HepG2 (cell line): ENCODE measurements around the gene BGN.

Source experiments
- CENPT ChIP-seq: sonication (generic); formaldehyde crosslinking; IDR thresholded peaks from 2 replicates; pipeline ENCODE4 v1.8.0; 2022; ENCODE audit warnings: low read depth, mild to moderate bottlenecking, moderate library complexity, missing genetic modification reagents
- ISL2 ChIP-seq: sonication (generic); formaldehyde crosslinking; IDR thresholded peaks from 2 replicates; pipeline ENCODE4 v1.5.0; 2020; ENCODE audit warnings: missing genetic modification reagents
- KMT2A ChIP-seq: sonication (generic); formaldehyde crosslinking; IDR thresholded peaks from 2 replicates; pipeline ENCODE4 v1.4.0; 2020; ENCODE audit warnings: missing genetic modification reagents
- POLR2AphosphoS5 ChIP-seq: IDR thresholded peaks from 2 replicates; pipeline ENCODE4 v1.6.1; 2012; ENCODE audit warnings: low read depth, low read length
- SMAD3 ChIP-seq: sonication (generic); formaldehyde crosslinking; IDR thresholded peaks from 2 replicates; pipeline ENCODE4 v1.4.0; 2020; ENCODE audit warnings: missing genetic modification reagents
- ZBTB38 ChIP-seq: sonication (generic); formaldehyde crosslinking; IDR thresholded peaks from 2 replicates; pipeline ENCODE4 v1.5.1; 2020; ENCODE audit warnings: mild to moderate bottlenecking, missing genetic modification reagents
- TF ChIP-seq, protein P1 (sequence below): sonication (generic); formaldehyde crosslinking; IDR thresholded peaks from 2 replicates; pipeline ENCODE4 v1.5.0; 2020; ENCODE audit warnings: mild to moderate bottlenecking, missing genetic modification reagents, moderate library complexity
- TF ChIP-seq, protein P2 (sequence below), 2 experiments: fragments of 450-650 bp in 1 of 2; sonication (generic) in 1 of 2; formaldehyde crosslinking in 1 of 2; IDR thresholded peaks; 2 replicates each; pipeline versions ENCODE4 v1.6.1 to v1.8.0; 2016 to 2022; ENCODE audit warnings: antibody characterized with exemption in 1 of 2, mild to moderate bottlenecking in 1 of 2, missing genetic modification reagents in 1 of 2
- TF ChIP-seq, protein P3 (sequence below): sonication (generic); formaldehyde crosslinking; IDR thresholded peaks from 2 replicates; pipeline ENCODE4 v1.8.0; 2022; ENCODE audit warnings: mild to moderate bottlenecking, missing genetic modification reagents

DNA sequence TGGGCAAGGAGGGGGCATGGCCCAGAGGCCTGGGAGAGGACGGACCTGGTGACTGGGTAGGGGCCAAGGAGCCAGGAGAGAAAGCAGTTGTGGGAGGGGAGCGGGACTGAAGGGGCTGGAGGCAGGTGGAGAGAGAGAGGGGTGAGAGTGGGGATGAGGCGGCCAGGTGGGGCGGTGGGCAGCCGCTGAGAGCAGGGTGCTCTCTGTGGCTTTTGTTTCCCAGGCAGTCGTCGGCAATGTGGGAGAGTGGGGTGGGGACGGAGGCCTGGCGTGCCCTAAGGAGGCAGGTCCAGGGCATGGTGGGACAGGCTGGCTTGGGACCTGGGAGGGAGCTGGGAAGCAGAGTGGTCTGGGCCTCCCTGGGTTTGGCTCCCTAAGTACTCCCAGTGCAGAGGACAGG, 19.5 kb downstream of the BGN start:
- TF ChIP-seq, protein P1, sequence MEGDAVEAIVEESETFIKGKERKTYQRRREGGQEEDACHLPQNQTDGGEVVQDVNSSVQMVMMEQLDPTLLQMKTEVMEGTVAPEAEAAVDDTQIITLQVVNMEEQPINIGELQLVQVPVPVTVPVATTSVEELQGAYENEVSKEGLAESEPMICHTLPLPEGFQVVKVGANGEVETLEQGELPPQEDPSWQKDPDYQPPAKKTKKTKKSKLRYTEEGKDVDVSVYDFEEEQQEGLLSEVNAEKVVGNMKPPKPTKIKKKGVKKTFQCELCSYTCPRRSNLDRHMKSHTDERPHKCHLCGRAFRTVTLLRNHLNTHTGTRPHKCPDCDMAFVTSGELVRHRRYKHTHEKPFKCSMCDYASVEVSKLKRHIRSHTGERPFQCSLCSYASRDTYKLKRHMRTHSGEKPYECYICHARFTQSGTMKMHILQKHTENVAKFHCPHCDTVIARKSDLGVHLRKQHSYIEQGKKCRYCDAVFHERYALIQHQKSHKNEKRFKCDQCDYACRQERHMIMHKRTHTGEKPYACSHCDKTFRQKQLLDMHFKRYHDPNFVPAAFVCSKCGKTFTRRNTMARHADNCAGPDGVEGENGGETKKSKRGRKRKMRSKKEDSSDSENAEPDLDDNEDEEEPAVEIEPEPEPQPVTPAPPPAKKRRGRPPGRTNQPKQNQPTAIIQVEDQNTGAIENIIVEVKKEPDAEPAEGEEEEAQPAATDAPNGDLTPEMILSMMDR (CRISPR knock-in tag), result no peak
- no peak for TF ChIP-seq CENPT (CRISPR knock-in tag)
- TF ChIP-seq ISL2, result no peak
- TF ChIP-seq, protein P2, sequence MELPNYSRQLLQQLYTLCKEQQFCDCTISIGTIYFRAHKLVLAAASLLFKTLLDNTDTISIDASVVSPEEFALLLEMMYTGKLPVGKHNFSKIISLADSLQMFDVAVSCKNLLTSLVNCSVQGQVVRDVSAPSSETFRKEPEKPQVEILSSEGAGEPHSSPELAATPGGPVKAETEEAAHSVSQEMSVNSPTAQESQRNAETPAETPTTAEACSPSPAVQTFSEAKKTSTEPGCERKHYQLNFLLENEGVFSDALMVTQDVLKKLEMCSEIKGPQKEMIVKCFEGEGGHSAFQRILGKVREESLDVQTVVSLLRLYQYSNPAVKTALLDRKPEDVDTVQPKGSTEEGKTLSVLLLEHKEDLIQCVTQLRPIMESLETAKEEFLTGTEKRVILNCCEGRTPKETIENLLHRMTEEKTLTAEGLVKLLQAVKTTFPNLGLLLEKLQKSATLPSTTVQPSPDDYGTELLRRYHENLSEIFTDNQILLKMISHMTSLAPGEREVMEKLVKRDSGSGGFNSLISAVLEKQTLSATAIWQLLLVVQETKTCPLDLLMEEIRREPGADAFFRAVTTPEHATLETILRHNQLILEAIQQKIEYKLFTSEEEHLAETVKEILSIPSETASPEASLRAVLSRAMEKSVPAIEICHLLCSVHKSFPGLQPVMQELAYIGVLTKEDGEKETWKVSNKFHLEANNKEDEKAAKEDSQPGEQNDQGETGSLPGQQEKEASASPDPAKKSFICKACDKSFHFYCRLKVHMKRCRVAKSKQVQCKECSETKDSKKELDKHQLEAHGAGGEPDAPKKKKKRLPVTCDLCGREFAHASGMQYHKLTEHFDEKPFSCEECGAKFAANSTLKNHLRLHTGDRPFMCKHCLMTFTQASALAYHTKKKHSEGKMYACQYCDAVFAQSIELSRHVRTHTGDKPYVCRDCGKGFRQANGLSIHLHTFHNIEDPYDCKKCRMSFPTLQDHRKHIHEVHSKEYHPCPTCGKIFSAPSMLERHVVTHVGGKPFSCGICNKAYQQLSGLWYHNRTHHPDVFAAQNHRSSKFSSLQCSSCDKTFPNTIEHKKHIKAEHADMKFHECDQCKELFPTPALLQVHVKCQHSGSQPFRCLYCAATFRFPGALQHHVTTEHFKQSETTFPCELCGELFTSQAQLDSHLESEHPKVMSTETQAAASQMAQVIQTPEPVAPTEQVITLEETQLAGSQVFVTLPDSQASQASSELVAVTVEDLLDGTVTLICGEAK (IDR thresholded peaks at IDR 0.05), result no peak
- TF ChIP-seq, protein P2 (CRISPR knock-in tag; IDR thresholded peaks at IDR 0.05), result no peak
- TF ChIP-seq, protein P3, sequence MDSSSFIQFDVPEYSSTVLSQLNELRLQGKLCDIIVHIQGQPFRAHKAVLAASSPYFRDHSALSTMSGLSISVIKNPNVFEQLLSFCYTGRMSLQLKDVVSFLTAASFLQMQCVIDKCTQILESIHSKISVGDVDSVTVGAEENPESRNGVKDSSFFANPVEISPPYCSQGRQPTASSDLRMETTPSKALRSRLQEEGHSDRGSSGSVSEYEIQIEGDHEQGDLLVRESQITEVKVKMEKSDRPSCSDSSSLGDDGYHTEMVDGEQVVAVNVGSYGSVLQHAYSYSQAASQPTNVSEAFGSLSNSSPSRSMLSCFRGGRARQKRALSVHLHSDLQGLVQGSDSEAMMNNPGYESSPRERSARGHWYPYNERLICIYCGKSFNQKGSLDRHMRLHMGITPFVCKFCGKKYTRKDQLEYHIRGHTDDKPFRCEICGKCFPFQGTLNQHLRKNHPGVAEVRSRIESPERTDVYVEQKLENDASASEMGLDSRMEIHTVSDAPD (CRISPR knock-in tag), result no peak
- no peak for TF ChIP-seq POLR2AphosphoS5
- TF ChIP-seq ZBTB38 (CRISPR knock-in tag), result no peak
- TF ChIP-seq KMT2A (CRISPR knock-in tag), result no peak
- TF ChIP-seq SMAD3, result no peak
